H1 (cell line): Measurements from ENCODE around the gene ABI3BP.

Experiments
- JUND ChIP-seq: IDR thresholded peaks from 2 replicates; pipeline ENCODE4 v1.6.1; 2011; ENCODE audit warnings: mild to moderate bottlenecking, improper control_type of control experiment, low read length
- TAF1 ChIP-seq: IDR thresholded peaks from 2 replicates; pipeline ENCODE4 v1.6.1; 2011; ENCODE audit warnings: mild to moderate bottlenecking, low read depth, low read length
- TF ChIP-seq, protein P1 (sequence below): IDR thresholded peaks from 2 replicates; pipeline ENCODE4 v1.6.1; 2011; ENCODE audit warnings: low read length, improper control_type of control experiment
- TF ChIP-seq, protein P2 (sequence below): IDR thresholded peaks from 2 replicates; pipeline ENCODE4 v1.6.1; 2012; ENCODE audit warnings: inconsistent platforms
- TF ChIP-seq, protein P3 (sequence below), 3 experiments: IDR thresholded peaks; 1 replicate in 2 of 3; 2 replicates in 1 of 3; pipeline versions ENCODE4 v1.5.1 to v1.6.1; 2011; ENCODE audit warnings: low read length in 3 of 3, mild to moderate bottlenecking in 3 of 3, inconsistent platforms in 2 of 3, low read depth in 1 of 3, moderate library complexity in 1 of 3; ENCODE audit not compliant: insufficient read depth in 1 of 3; ENCODE audit errors: control extremely low read depth in 1 of 3

DNA sequence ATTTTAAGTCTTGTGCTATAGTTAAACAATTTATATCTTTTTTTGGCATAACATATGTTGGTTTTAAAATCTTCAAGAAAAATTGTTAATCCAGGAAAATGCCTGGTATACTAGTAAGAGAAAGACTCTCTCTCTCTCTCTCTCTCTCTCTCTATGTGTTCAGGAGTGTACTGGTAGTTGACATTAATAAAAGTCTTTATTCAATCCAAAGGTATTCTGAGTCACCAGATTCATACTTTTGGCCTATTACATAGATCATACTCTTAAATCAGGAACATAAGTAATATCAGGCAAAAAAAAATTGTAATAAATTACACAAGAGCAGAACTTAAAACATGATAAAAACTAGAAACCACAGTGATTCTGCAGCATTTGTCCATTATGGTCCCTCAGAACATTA lies 213.7 kb downstream of the ABI3BP start:
- TF ChIP-seq, protein P1, sequence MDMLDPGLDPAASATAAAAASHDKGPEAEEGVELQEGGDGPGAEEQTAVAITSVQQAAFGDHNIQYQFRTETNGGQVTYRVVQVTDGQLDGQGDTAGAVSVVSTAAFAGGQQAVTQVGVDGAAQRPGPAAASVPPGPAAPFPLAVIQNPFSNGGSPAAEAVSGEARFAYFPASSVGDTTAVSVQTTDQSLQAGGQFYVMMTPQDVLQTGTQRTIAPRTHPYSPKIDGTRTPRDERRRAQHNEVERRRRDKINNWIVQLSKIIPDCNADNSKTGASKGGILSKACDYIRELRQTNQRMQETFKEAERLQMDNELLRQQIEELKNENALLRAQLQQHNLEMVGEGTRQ = no peak
- TF ChIP-seq, protein P2, sequence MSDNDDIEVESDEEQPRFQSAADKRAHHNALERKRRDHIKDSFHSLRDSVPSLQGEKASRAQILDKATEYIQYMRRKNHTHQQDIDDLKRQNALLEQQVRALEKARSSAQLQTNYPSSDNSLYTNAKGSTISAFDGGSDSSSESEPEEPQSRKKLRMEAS = no peak
- TF ChIP-seq, protein P3, sequence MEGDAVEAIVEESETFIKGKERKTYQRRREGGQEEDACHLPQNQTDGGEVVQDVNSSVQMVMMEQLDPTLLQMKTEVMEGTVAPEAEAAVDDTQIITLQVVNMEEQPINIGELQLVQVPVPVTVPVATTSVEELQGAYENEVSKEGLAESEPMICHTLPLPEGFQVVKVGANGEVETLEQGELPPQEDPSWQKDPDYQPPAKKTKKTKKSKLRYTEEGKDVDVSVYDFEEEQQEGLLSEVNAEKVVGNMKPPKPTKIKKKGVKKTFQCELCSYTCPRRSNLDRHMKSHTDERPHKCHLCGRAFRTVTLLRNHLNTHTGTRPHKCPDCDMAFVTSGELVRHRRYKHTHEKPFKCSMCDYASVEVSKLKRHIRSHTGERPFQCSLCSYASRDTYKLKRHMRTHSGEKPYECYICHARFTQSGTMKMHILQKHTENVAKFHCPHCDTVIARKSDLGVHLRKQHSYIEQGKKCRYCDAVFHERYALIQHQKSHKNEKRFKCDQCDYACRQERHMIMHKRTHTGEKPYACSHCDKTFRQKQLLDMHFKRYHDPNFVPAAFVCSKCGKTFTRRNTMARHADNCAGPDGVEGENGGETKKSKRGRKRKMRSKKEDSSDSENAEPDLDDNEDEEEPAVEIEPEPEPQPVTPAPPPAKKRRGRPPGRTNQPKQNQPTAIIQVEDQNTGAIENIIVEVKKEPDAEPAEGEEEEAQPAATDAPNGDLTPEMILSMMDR (IDR thresholded peaks at IDR 0.05; ENCODE audit: control extremely low read depth in 1 of 3, insufficient read depth in 1 of 3, low read depth in 1 of 3, low read length in 3 of 3) = no peak
- TF ChIP-seq JUND (no peak), TAF1 (no peak)
